DND-41 (cell line): ENCODE results near the gene EMSY.

ENCODE experiments used
- ATAC-seq: fragments of 200-7000 bp; cut with Tn5 transposase; 3 replicates; pipeline ENCODE4 v1.9.1; 2021; ENCODE audit warnings: low read depth; ENCODE audit not compliant: insufficient read depth
- DNase-seq: peaks from one replicate; pipeline ENCODE4 v3.0.0-alpha.2; 2020
- H2AFZ ChIP-seq: 2 replicates; pipeline ENCODE4 v1.6.0; 2012; ENCODE audit warnings: low read depth, low read length
- H3K27ac ChIP-seq: 2 replicates; pipeline ENCODE4 v1.5.1; 2012; ENCODE audit warnings: low read length, inconsistent platforms
- H3K27me3 ChIP-seq: fragments of 200-600 bp; sonication (generic); 2 replicates; pipeline ENCODE4 v1.6.0; 2012; ENCODE audit warnings: low read length, mild to moderate bottlenecking, inconsistent platforms; ENCODE audit not compliant: insufficient read depth, poor library complexity
- H3K36me3 ChIP-seq: 2 replicates; pipeline ENCODE4 v1.5.1; 2012; ENCODE audit warnings: low read length, inconsistent platforms; ENCODE audit not compliant: insufficient read depth
- H3K4me1 ChIP-seq: 2 replicates; pipeline ENCODE4 v1.5.1; 2012; ENCODE audit warnings: mild to moderate bottlenecking, low read length; ENCODE audit not compliant: insufficient read depth
- H3K4me2 ChIP-seq: 2 replicates; pipeline ENCODE4 v1.6.0; 2012; ENCODE audit warnings: mild to moderate bottlenecking, moderate library complexity, low read length, inconsistent platforms; ENCODE audit not compliant: insufficient read depth
- H3K4me3 ChIP-seq, 2 experiments: fragments of 200-600 bp in 1 of 2; shearing (Covaris generic) in 1 of 2; 2 replicates each; pipeline ENCODE4 v1.5.1; 2012 to 2016; ENCODE audit warnings: inconsistent platforms in 2 of 2, low read length in 2 of 2, mild to moderate bottlenecking in 2 of 2, low read depth in 1 of 2, moderate library complexity in 1 of 2
- H3K79me2 ChIP-seq: 2 replicates; pipeline ENCODE4 v1.6.0; 2012; ENCODE audit warnings: low read length, inconsistent platforms; ENCODE audit not compliant: insufficient read depth
- H3K9ac ChIP-seq: 2 replicates; pipeline ENCODE4 v1.6.0; 2012; ENCODE audit warnings: low read depth, mild to moderate bottlenecking, inconsistent platforms, low read length, moderate library complexity
- H3K9me3 ChIP-seq: 2 replicates; pipeline ENCODE4 v1.5.1; 2012; ENCODE audit warnings: low read length, moderate library complexity, mild to moderate bottlenecking, inconsistent platforms; ENCODE audit not compliant: insufficient read depth, severe bottlenecking
- H4K20me1 ChIP-seq: 2 replicates; pipeline ENCODE4 v1.6.0; 2012; ENCODE audit warnings: low read length; ENCODE audit not compliant: insufficient read depth
- EZH2 ChIP-seq: IDR thresholded peaks from 3 replicates; pipeline ENCODE4 v1.6.1; 2012; ENCODE audit warnings: borderline replicate concordance, low read depth, mild to moderate bottlenecking, moderate library complexity, low read length, inconsistent platforms; ENCODE audit not compliant: severe bottlenecking
- TF ChIP-seq, protein P1 (sequence below): IDR thresholded peaks from 2 replicates; pipeline ENCODE4 v1.5.1; 2012; ENCODE audit warnings: borderline replicate concordance, low read length, moderate library complexity, mild to moderate bottlenecking; ENCODE audit not compliant: poor library complexity, severe bottlenecking; ENCODE audit errors: extremely low read depth

The EMSY gene

DNA sequence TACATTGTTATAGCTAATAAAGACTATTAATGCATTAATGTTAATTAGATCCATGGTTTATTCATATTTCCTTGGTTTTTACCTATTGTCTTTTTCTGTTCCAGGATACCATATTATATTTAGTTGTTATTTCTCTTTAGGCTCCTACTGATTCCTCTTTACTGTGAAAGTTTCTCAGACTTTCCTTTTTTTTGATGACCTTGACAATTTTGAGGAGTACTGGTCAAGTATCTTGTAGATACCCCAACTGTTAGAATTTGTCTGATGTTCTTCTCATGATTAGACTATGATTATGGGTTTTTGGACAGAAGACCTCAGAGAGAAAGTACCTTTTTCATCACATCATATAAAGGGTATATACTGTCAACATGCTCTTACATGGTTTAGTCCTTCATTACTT, 26.6 kb downstream of the EMSY start:
- TF ChIP-seq EZH2, result no peak
- TF ChIP-seq, protein P1, sequence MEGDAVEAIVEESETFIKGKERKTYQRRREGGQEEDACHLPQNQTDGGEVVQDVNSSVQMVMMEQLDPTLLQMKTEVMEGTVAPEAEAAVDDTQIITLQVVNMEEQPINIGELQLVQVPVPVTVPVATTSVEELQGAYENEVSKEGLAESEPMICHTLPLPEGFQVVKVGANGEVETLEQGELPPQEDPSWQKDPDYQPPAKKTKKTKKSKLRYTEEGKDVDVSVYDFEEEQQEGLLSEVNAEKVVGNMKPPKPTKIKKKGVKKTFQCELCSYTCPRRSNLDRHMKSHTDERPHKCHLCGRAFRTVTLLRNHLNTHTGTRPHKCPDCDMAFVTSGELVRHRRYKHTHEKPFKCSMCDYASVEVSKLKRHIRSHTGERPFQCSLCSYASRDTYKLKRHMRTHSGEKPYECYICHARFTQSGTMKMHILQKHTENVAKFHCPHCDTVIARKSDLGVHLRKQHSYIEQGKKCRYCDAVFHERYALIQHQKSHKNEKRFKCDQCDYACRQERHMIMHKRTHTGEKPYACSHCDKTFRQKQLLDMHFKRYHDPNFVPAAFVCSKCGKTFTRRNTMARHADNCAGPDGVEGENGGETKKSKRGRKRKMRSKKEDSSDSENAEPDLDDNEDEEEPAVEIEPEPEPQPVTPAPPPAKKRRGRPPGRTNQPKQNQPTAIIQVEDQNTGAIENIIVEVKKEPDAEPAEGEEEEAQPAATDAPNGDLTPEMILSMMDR, result no peak
- ATAC-seq, result no peak

DNA sequence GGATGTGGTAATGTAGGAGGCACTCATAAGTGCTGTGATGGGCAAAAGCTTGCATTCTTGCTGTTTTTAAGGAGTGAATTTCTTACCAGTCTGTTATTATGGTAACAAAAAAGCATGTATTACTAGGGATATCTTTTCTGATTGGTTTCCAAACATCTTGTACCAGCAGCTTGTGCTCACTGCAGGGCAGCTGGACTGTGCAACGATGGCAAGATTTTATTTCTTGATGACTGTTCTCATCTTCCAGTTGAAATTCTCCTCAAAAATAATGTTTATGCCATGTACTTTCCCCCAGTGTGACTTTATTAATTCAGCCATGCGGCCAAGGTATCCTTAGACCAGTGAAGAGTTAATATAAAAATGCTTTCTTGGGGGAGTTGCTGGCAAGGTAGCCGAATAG, 35.4 kb downstream of the EMSY start:
- TF ChIP-seq EZH2, result no peak
- TF ChIP-seq, protein P1, result no peak
- H3K4me2 ChIP-seq, result no peak overlapping the region
- no peak overlapping the region for H3K9ac ChIP-seq
- DNase-seq (no peak), ATAC-seq (no peak)
- H4K20me1 ChIP-seq, result no peaks in the 10 kb centered on the region
- H3K27ac ChIP-seq, result no peak overlapping the region
- H3K27me3 ChIP-seq, result no peaks in the 10 kb centered on the region
- H3K4me1 ChIP-seq, result no peaks in the 10 kb centered on the region
- 0 out of 2 replicates have a peak, but pooled peaks cover 9% of the 10 kb centered on the region for H3K79me2 ChIP-seq
- peaks cover 14% of the 10 kb centered on the region for H3K9me3 ChIP-seq
- no peak overlapping the region for H2AFZ ChIP-seq
- no peak overlapping the region for H3K4me3 ChIP-seq
- H3K36me3 ChIP-seq, result peaks cover 51% of the 10 kb centered on the region

More for the DNA sequence above, 26.6 kb downstream of the EMSY start:
- Histone ChIP-seq H3K79me2 (0 out of 2 replicates have a peak, but pooled peaks cover 10% of the 10 kb centered on the region), H3K9ac (no peak overlapping the region), H3K27me3 (no peaks in the 10 kb centered on the region), H3K4me2 (no peak overlapping the region), H3K36me3 (peaks cover 81% of the 10 kb centered on the region), H4K20me1 (no peaks in the 10 kb centered on the region), H2AFZ (no peak overlapping the region), H3K4me3 (no peak overlapping the region), H3K9me3 (no peaks in the 10 kb centered on the region), H3K4me1 (no peaks in the 10 kb centered on the region), H3K27ac (no peak overlapping the region)
- no peak for DNase-seq

DNA sequence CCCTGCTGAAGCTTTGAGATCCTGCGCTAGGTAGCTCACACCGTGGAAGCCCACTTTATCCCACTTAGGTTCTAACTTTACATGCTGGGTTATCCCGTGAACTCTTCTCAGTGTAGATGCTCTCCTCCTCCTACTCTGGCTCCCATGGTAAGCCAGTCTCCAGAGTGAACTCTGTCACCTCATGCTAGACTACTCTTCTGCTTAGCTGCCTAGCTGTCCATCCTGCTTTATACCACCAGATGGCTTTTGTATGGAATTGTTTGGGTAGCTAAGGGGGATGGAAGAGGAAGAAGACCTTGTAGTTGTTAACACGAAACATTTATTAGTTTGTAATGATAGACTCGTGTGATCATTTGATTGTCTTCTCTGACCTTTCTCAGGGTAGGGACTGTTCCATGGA, 46.8 kb downstream of the EMSY start:
- Histone ChIP-seq H3K4me3 (no peak overlapping the region), H3K27me3 (no peaks in the 10 kb centered on the region), H2AFZ (no peak overlapping the region), H3K36me3 (peaks cover 73% of the 10 kb centered on the region), H3K4me1 (no peaks in the 10 kb centered on the region), H3K4me2 (no peak overlapping the region), H3K9me3 (no peaks in the 10 kb centered on the region), H3K27ac (no peak overlapping the region), H3K79me2 (peaks cover 16% of the 10 kb centered on the region; the same call in 1 of the 2 replicates), H4K20me1 (peaks cover 9% of the 10 kb centered on the region; the same call in 1 of the 2 replicates), H3K9ac (no peak overlapping the region)
- no peak for DNase-seq
- ATAC-seq, result no peak
- TF ChIP-seq, protein P1, result no peak
- no peak for TF ChIP-seq EZH2
